ENCODE results near the gene HSPA12B. TPM values are rescaled to one million over a fixed set of nuclear protein-coding genes. Genes with fewer than 3 reads are reported as not detected.

HSPA12B gene
- total and polyA plus RNA-seq, 2 of the 8 experiments (the other 6 are each of a cell fraction or from before 2014, with no cell fraction given) = 2.2 to 4.3 TPM

DNA sequence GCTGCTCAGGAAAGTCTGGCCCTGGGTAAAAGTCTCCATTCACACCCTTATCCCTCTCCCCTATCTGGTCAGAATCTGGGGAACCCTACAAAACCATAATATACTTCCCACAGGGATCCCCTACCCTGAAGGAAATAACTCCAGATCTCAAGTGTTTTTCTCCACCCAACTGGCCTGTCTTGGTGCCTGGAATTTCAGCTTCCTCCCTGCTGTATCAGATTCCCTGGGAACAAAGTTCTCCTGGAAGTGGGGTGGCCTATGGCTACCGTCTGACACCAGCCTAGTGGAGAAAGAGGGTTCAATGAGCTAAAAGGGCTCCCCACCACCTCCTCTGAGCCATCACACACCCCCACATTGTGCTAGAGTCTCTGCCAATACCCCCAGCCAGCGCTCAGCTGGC lies 15.0 kb downstream of the HSPA12B start (continued):
- TF ChIP-seq, protein P1, sequence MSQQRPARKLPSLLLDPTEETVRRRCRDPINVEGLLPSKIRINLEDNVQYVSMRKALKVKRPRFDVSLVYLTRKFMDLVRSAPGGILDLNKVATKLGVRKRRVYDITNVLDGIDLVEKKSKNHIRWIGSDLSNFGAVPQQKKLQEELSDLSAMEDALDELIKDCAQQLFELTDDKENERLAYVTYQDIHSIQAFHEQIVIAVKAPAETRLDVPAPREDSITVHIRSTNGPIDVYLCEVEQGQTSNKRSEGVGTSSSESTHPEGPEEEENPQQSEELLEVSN (IDR thresholded peaks at IDR 0.05) = no peak
- TF ChIP-seq ZNF274 (IDR thresholded peaks at IDR 0.05; ENCODE audit: borderline replicate concordance, extremely low read depth, low read length) (no peak), TCF12 (IDR thresholded peaks at IDR 0.05; ENCODE audit: low read depth, low read length) (no peak)

All from H1 (cell line).